Effector CD4-positive, alpha-beta T cell (primary cell): ENCODE data around the gene CCSER2.
"Not testable (repeated sequence)": the region's sequence is repeated elsewhere in the genome, so short reads cannot be mapped to it uniquely, and the experiment has no call there.

Experiments
- DNase-seq: peaks from one replicate; pipeline ENCODE4 v3.0.0-alpha.2; 2020

Gene CCSER2

GRCh38 chr10:84524435-84524834 lies 196.0 kb downstream of the CCSER2 start:
- no peak for DNase-seq

- DNase-seq: no peak
These were observed 196.9 kb downstream of the CCSER2 start for GRCh38 chr10:84525120-84525806.

GRCh38 chr10:84525807-84526182 lies 197.4 kb downstream of the CCSER2 start:
- not testable (repeated sequence) for DNase-seq

DNA sequence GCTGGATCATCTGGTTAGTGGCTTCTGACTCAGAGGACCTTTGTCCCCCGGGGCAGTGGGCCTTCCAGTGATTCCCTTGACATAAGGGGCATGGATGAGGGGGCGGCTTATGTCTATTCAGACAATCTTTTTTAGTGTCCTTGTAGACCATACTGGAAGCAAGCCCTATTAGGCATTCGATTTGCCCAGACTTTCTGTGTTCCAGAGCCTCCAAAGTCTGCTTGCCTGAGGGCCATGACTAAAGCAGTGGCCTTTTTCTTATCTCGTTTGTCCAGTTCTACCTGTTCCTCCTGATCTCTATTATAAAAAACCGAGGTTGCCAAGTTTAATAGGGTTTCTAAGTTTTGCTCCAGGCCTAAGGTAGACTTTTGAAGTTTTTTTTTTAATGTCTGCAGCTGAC lies 199.0 kb downstream of the CCSER2 start:
- not testable (repeated sequence) for DNase-seq

- DNase-seq: not testable (repeated sequence)
These were observed 200.1 kb downstream of the CCSER2 start for GRCh38 chr10:84528526-84528925.

GRCh38 chr10:84530724-84531325 lies 202.4 kb downstream of the CCSER2 start:
- no peak for DNase-seq

DNA sequence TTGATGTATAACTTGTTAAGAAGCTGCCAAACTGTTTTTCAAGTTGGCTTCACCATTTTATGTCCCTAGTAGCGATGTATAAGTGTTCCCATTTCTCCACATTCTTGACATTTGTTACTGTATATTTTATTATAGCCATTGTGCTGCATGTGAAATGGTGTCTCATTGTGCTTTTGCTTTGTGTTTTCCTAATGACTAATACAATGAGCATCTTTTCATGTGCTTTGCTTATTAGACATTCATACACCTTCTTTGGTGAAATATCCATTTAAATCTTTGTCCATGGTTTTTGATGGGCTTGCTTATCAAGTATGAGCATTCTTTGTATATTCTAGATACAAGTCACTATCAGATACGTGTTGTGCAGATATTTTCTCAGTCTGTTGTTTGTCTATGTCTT lies 203.0 kb downstream of the CCSER2 start:
- DNase-seq: no peak

GRCh38 chr10:84534168-84534567 lies 205.8 kb downstream of the CCSER2 start:
- DNase-seq: no peak

DNA sequence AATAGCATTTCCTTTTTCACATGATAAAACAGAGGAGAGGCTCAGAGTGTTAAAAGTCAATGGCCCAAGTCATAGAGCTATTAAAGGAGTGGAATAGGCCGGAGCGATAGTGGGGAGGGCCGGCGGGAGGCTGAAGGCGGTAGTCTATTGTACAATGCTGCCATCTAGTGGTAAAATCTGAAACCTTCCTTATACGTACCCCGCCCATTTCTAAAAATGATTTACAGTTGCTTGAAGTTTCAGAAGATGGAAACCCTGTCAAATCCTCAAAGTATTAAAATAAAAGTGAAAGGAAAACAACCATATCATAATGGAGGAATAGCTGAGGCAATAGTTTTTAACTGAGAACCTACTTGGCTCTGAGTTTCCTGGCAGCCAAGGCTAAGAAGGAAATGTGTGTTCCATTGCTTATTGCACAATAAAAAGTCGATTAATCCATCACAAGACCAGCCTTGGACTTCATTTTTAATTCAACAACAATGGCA lies 209.1 kb downstream of the CCSER2 start:
- DNase-seq: no peak

GRCh38 chr10:84538036-84538435 lies 209.6 kb downstream of the CCSER2 start:
- no peak for DNase-seq

DNA sequence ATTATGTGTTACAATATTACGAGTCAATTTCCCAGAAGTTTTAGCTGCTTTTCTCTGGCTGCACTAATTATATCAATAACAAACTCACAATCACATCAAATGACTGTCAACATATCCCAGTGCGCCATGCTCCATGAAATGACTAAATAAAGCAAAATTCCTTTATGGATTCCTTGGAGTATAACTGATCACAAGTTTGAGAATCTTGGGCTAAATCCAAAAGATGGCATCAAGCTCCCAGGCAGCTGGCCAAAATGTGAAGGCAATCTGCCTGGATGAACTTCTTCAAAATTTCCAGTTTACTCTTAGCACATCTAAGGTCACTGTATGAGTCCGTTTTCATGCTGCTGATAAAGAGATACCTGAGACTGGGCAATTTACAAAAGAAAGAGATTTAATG lies 210.8 kb downstream of the CCSER2 start:
- no peak for DNase-seq

DNA sequence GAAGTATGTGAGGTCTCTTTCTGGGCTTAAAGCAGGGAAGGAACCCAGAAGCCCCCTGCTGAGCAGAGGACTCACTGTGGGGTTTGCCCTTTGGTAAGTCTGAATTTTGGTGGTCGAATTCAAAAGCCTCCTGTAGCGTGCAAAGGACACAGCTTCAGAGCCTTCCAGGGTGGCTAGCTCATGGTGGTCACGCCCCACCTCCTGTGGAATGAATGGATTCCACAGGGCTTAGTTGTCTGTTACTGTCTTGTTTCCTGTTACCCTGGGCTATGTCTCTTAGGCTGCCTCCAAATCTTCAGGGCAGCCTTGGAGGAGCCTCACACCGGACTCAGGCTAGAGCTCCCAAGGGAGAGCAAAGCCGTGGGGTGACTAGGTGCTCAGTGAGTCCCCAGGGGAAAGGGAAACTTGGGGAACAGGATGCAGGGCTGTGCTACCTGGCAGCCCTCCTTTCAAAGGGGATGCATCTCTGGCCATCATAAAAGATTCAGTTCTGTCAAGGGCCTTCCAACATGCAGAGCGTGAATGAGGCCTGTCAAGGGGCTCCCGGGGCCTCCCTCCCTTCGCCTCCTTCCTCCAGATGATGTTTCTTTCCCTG lies 211.7 kb downstream of the CCSER2 start:
- no peak for DNase-seq

DNA sequence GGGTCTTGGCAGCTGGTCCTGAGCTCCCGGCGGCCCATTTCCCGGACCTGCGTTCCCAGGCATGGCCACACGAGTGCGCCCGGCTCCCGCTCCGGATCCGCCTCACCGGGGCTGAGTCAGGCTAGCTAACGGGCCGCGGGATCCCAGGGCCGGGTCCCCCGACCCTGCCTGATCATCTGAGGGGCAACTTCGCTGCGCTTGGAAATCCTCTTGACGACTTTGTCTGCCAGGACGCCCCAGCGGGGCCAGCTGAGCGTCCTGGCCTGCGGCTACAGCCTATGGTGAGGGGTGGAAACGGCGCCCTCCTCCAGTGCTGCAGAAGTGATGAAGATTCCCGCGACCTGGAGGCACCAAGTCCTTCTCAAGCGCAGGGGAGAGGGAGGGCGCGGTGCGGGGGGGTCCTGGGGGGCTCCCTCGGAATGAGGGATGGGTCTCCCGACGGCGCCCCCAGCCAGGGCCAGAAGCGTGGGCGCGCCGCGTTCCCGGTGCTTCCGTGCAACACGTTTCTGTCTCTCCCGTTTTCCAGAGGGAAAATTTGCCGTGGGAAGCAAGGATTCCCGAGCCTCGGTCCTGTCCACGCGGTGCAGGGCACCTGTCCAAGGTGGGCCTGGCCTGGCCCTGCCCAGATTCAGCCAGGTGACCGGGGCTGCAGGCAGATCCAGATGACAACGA lies 212.4 kb downstream of the CCSER2 start:
- DNase-seq: peak; percentile 49

- no peak for DNase-seq
These were observed 212.9 kb downstream of the CCSER2 start for GRCh38 chr10:84541289-84541637.

- no peak for DNase-seq
These were observed 214.4 kb downstream of the CCSER2 start for GRCh38 chr10:84542522-84543490.

GRCh38 chr10:84543948-84544347 lies 215.6 kb downstream of the CCSER2 start:
- no peak for DNase-seq

DNA sequence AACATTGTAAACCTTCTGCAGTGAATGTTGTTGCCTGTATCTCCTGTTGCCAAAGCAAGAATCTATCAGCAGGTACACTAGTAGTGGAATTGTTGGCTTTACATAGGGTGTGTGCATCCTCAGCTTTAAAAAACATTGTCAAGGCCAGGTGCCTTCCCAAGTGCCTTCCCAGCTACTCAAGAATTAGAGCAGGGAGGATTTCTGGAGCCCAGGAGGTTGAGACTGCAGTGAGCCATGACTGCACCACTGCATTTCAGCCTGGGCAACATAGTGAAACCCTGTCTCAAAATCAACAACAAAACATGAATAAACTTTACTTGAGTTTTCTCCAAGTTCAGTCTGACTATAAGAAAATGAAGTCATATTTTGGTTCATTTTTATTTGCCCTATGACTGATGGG lies 217.3 kb downstream of the CCSER2 start:
- DNase-seq: no peak

GRCh38 chr10:84546609-84547008 lies 218.2 kb downstream of the CCSER2 start:
- no peak for DNase-seq

- no peak for DNase-seq
These were observed 219.2 kb downstream of the CCSER2 start for GRCh38 chr10:84547616-84548015.

DNA sequence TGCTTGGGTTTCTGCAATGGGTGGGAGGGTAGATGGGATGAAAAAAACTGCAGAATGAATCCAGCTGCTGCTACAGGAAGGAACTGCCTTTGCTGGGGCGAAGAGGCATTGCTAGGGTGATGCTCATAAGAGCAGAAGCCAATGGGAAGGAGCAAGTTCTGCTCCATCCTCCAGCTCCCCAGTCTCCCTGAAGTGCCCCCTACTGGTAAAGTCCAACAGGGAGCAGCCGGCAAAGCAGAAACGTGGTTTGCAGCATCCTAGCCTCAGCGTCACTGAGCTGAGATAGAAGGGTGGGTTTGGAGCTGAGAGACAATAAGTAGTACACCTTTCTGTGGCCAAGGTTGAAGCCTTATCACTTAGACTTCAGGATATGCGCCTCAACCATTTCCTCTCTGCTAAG lies 220.5 kb downstream of the CCSER2 start:
- DNase-seq: no peak

DNA sequence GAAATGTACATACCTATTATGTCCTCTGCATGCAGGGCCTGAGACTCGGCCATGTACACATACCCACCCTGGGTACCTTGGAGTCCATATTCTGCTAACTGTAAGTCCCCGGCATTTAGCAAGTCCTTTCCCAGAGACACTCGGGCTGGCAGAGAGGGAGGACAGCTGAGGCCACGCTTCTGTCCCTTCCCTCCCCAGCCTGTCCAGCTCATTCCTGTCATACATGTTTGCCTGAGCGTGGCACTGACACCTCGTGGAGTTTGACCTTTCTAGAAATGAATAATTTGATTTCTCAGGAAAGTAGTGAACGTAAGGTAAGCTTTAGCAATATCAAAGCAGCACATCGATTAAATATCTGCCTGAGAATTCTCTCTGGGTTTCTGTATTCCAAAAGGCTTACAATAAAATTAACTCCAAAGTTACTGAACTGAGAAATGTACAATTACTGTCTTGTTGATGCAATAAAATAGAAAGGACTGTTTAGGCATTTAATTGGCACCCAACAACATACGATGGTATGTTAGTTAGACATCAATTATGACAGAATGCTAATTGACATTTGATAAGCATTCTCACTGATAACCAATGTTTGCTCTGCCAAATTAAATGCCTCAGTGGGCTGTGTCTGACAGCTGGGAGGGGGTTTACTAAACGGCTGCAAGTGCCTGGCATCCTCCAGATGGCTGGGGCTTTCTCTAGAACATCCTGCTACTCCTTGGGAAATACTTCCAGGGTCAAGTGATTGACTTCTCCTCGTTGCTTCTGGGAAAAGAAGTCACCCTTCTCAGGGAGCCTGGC lies 221.2 kb downstream of the CCSER2 start:
- DNase-seq: no peak
